IPS-15b (cell line): Measurements from ENCODE around the gene SLC35A4.
"Not testable (repeated sequence)": the region's sequence is repeated elsewhere in the genome, so short reads cannot be mapped to it uniquely, and the experiment has no call there.

ENCODE experiments used
- H3K27me3 ChIP-seq: one replicate; pipeline ENCODE4 v1.6.1; 2013; ENCODE audit warnings: low read length; ENCODE audit not compliant: control insufficient read depth, insufficient read depth
- H3K36me3 ChIP-seq: one replicate; pipeline ENCODE4 v1.6.1; 2013; ENCODE audit warnings: low read length; ENCODE audit not compliant: control insufficient read depth, insufficient read depth
- H3K4me1 ChIP-seq: one replicate; pipeline ENCODE4 v1.6.1; 2013; ENCODE audit warnings: mild to moderate bottlenecking, low read length; ENCODE audit not compliant: control insufficient read depth, insufficient read depth
- H3K4me3 ChIP-seq: one replicate; pipeline ENCODE4 v1.5.1; 2013; ENCODE audit warnings: low read depth, low read length
- H3K9ac ChIP-seq: one replicate; pipeline ENCODE4 v1.6.1; 2013; ENCODE audit warnings: low read depth, mild to moderate bottlenecking, low read length
- H3K9me3 ChIP-seq: one replicate; pipeline ENCODE4 v1.6.1; 2013; ENCODE audit warnings: mild to moderate bottlenecking, low read length; ENCODE audit not compliant: control insufficient read depth, insufficient read depth

SLC35A4 gene

DNA sequence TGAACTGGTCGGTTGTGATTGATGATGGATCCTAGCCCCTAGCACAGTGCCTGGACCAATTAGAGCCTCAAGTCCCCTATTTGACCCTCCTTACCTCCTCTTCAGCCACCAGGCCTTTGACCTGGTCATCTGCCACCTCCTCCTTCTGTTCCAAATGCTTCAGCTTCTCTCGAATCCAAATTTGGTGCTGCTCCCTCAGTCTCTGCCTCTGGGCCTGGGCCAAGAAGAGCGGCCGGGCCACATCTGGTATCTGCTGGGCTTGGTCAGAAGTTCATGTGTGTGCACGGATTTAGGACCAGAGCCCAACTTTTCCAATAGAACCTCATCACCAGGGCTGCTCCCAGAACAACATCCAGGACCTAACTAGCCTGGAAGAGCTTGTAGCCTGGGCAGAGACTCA, 6.5 kb downstream of the SLC35A4 start:
- H3K4me3 ChIP-seq: no peak overlapping the region
- H3K9me3 ChIP-seq: no peaks in the 10 kb centered on the region
- no peak overlapping the region for H3K9ac ChIP-seq
- H3K4me1 ChIP-seq: no peaks in the 10 kb centered on the region
- no peaks in the 10 kb centered on the region for H3K27me3 ChIP-seq
- H3K36me3 ChIP-seq: peaks cover 18% of the 10 kb centered on the region

DNA sequence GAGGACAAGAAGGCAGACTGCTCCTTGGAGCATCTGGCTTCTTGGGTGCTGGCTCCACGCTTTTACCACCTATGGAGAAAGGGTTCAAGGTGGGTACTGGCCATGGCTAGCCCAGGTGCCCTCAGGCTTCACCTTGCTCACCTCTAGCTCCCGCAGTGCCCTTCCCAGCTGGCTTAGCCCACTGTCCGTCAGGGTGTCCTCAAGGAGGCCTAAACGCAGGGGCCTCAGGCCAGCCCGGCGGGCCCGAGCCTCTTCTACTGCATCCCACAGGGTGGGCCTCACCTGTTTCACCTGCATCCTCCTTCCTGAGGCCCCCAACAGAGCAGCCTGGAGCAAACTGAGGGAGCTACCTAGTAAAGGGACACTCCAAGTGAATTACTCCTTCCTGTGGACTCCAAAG, 9.1 kb downstream of the SLC35A4 start:
- Histone ChIP-seq H3K36me3 (no peaks in the 10 kb centered on the region), H3K4me3 (no peak overlapping the region), H3K9me3 (no peaks in the 10 kb centered on the region), H3K9ac (no peak overlapping the region), H3K27me3 (no peaks in the 10 kb centered on the region), H3K4me1 (no peaks in the 10 kb centered on the region)

DNA sequence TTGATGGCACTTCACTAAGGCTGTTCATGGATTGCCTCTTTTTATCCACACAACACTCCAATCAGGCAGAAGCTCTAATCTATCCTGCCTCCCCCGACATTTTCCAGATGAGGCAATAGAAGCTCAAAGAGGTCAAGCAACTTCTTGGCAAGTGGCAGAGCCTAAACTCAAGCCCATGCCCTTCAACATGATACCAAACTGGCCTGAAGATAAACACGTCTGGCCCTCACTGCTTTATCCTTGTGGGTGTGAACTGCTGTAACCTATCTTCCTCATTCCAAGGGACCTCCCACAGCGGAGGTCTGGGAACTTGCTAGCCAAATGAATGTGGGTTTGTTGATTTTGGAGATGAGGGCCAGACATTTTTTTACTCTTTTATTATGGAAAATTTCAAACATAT, 9.5 kb downstream of the SLC35A4 start:
- Histone ChIP-seq H3K36me3 (no peaks in the 10 kb centered on the region), H3K27me3 (no peaks in the 10 kb centered on the region), H3K4me3 (no peak overlapping the region), H3K9ac (no peak overlapping the region), H3K9me3 (no peaks in the 10 kb centered on the region), H3K4me1 (no peaks in the 10 kb centered on the region)

DNA sequence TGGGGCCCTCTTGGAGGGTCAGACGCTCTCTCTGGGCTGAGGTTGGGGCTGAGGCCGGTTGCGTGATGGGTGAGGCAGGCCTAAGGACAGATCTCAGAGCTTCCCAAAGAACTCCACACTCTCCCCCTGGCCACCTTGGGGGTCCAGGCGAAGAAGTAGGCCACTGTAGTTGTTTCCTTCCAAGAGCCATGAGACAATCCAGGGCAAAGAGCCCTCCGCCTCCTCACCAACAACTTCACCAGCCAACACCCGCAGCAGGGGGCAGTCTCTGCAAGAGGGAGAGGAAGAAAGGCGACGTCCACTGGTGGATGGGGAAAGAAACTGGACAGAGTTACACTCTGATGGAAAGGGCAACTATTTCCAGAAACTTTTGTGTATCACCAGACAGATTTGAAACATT, 10.7 kb downstream of the SLC35A4 start:
- H3K4me3 ChIP-seq: no peak overlapping the region
- H3K9ac ChIP-seq: no peak overlapping the region
- H3K27me3 ChIP-seq: no peaks in the 10 kb centered on the region

DNA sequence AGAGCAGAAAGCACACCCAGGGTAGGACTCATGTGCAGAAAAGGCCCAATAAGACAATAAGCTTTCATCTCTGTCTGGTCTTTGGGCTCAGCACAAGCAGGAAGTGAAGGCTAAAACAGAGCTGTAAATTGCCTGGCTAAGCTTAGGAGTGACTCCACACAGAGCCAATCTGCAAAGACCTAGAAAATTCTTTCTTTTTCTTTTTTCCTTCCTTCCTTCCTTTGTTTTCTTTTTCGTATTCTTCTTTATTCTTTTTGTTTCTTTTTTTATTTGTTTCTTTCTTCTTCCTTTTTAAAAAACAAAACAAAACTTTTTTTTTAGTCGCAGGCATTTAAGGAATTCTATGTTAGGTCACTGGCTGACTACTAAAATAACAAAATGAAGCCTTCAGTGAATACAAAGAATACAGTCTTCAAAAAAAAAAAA, 12.2 kb downstream of the SLC35A4 start:
- no peaks in the 10 kb centered on the region for H3K4me1 ChIP-seq
- H3K36me3 ChIP-seq: no peaks in the 10 kb centered on the region
- no peak overlapping the region for H3K9ac ChIP-seq
- no peaks in the 10 kb centered on the region for H3K27me3 ChIP-seq
- H3K4me3 ChIP-seq: no peak overlapping the region
- H3K9me3 ChIP-seq: no peaks in the 10 kb centered on the region

More for the DNA sequence above, 10.7 kb downstream of the SLC35A4 start:
- H3K4me1 ChIP-seq: no peaks in the 10 kb centered on the region
- H3K36me3 ChIP-seq: no peaks in the 10 kb centered on the region
- H3K9me3 ChIP-seq: no peaks in the 10 kb centered on the region

DNA sequence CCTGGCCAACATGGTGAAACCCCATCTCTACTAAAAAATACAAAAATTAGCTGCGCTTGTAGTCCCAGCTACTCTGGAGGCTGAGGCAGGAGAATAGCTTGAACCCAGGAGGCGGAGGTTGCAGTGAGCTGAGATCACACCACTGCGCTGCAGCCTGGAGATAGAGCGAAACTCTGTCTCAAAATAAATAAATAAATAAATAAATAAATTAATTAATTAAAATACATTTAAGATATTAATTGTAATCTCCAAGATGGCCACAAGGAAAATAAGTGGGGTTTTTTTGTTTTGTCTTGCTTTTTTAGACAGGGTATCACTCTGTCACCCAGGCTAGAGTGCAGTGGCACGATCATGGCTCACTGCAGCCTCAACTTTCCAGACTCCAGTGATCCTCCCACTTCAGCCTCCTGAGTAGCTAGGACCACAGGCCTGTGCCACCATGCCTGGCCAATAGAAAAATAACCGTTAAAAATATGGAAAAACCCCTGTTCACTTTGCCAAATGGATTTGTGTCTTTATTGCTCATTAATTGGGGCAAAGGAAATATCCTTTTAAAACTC, 14.6 kb downstream of the SLC35A4 start:
- not testable (repeated sequence) for H3K9ac ChIP-seq, H3K9me3 ChIP-seq, H3K4me3 ChIP-seq, H3K36me3 ChIP-seq, H3K4me1 ChIP-seq, H3K27me3 ChIP-seq

DNA sequence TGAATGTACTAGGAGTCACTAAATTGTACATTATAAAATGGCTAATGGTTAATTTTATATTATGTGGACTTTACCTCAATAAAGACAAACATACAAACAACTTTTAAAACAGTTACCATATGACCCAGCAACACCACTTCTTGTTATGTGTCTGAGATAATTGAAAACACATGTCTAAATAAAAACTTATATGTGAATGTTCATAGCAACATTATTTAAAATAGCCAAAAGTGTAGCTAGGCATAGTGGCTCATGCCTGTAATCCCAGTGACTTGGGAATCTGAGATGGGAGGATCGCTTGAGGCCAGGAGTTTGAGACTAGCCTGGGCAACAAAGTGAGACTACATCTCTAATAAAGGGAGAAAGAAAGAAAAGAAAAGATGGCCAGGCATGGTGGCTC, 22.9 kb downstream of the SLC35A4 start:
- Histone ChIP-seq H3K9me3 (no peaks in the 10 kb centered on the region), H3K4me1 (no peaks in the 10 kb centered on the region), H3K27me3 (no peaks in the 10 kb centered on the region), H3K9ac (no peak overlapping the region), H3K4me3 (no peak overlapping the region), H3K36me3 (no peaks in the 10 kb centered on the region)

DNA sequence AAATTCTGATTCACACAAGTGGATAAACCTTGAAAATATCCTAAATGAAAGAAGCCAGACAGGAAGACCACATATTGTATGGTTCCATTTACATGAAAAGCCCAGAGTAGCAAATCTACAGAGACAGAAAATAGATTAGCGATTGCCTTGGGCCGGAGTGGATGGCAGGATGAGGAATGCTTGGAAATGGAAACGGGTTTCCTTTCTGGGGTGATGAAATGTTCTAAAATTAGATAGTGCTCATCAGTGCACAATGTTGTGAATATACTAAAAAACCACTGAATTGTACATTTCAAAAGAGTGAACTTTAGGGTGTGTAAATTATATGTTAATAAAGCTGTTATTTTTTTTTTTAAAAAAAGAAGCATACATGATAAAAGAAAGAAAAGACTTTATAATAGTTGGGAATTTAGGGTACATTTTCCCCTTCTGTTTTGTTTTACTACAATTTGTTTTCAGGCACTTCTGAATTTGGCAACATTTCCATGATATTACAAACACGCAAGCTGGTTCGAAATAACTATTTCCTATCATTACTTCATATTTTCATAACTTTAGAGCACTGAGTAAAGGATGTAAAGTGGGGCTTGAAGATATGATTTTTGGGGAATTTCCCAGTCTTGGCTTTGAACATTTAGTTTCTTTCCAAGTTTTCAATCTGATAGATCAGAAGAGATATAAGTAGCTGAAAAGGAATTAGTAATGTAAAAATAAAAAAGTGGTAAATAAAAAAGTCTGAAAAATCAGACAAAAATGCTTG, 23.9 kb downstream of the SLC35A4 start:
- Histone ChIP-seq H3K36me3 (no peaks in the 10 kb centered on the region), H3K27me3 (no peaks in the 10 kb centered on the region), H3K4me3 (no peak overlapping the region), H3K9me3 (no peaks in the 10 kb centered on the region), H3K9ac (no peak overlapping the region), H3K4me1 (no peaks in the 10 kb centered on the region)

DNA sequence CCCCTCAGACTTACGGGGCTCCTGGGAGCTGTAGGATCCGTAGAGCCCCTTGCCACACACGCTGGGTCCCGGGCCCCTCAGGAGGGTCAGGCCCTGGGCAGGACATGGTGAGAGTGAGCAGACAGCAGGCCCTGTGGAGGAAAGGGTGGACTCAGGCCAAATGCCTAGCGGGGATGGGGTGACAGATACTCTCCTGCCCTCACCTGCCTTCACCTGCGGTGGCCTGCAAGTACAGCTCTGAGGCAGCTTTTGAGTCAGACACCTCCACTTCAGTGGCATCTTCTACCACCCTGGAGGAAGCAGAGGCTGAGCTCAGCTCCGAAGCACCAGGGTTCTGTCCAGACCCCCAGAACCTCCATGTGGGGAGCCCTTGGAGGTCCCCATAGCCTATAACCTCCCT, 26.2 kb downstream of the SLC35A4 start:
- Histone ChIP-seq H3K4me3 (no peak overlapping the region), H3K4me1 (no peaks in the 10 kb centered on the region), H3K36me3 (no peaks in the 10 kb centered on the region), H3K27me3 (no peaks in the 10 kb centered on the region), H3K9ac (no peak overlapping the region), H3K9me3 (no peaks in the 10 kb centered on the region)

DNA sequence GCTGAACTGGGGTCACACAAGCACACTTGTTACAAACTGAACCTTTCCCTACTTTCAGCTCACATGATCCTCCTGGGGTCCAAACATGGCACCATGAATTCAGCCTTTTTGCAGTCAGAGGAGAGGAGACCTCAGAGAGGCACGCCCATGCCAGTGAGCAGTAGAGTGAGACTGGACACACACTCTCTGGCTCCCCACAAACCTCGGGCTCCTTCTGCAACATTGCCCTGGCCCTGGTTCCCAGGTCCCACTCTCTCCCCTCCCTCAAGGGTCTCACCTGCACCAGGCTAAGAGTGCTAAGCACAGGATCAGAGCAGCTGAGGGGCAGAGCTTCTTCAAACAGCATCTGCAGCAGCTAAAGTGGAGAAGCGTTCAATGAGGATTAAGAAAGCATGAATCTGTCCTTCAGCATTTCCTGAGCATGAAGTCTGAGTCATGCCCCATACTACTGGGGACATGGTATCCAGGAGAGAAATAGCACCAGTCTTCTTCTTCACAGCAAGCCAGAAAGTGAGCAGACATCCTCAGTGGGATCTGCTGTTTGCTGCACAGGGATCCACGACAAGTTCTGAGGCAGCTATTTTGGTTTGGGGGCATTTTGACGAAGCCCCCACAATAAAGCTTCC, 27.2 kb downstream of the SLC35A4 start:
- no peaks in the 10 kb centered on the region for H3K36me3 ChIP-seq
- H3K9me3 ChIP-seq: no peaks in the 10 kb centered on the region
- no peaks in the 10 kb centered on the region for H3K27me3 ChIP-seq
- no peaks in the 10 kb centered on the region for H3K4me1 ChIP-seq
- H3K9ac ChIP-seq: no peak overlapping the region
- H3K4me3 ChIP-seq: no peak overlapping the region

DNA sequence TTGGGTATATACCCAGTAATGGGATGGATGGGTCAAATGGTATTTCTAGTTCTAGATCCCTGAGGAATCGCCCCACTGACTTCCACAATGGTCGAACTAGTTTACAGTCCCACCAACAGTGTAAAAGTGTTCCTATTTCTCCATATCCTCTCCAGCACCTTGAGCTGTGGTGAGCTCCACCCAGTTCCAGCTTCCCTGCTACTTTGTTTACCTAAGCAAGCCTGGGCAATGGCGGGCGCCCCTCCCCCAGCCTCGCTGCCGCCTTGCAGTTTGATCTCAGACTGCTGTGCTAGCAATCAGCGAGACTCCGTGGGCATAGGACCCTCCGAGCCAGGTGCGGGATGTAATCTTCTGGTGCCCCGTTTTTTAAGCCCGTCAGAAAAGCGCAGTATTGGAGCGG, 28.4 kb downstream of the SLC35A4 start:
- peak overlapping the region; percentile 70 for H3K9ac ChIP-seq
- H3K9me3 ChIP-seq, H3K36me3 ChIP-seq, H3K4me1 ChIP-seq, H3K27me3 ChIP-seq: not testable (repeated sequence)
- peak overlapping the region; percentile 37 for H3K4me3 ChIP-seq

DNA sequence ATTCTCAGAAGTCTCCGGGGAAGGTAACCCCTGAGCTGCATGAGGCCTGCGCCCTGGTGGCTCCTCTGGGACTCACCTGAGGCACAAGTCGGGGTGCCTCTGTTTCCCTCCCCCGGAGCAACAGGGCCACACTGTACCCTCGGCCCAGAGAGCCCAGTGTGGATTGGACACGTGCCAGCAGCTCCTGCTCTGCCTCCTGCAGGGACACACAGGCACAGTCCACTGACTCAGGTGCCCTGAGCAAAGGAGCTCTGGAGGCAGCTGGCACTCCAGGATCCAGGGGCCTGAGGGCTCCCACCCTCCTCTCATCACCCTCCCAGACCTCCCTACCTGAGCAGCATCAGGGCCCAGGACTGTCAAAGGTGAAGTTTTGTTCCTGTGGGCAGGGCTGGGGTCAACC, 29.5 kb downstream of the SLC35A4 start:
- Histone ChIP-seq H3K4me1 (no peaks in the 10 kb centered on the region), H3K36me3 (no peaks in the 10 kb centered on the region), H3K9ac (no peak overlapping the region), H3K9me3 (no peaks in the 10 kb centered on the region), H3K4me3 (no peak overlapping the region), H3K27me3 (no peaks in the 10 kb centered on the region)
